Peyer's patch (tissue), 4 donors: ENCODE data around the gene DPEP3.

Experiments
- CTCF ChIP-seq, 6 experiments: fragments of 450-650 bp in 4 of 6; fragments of 200-600 bp in 2 of 6; sonication (generic) in 1 of 6; IDR thresholded peaks; one replicate each; pipeline ENCODE4 v1.5.1; 2017 to 2019; ENCODE audit warnings: antibody characterized with exemption in 6 of 6, mild to moderate bottlenecking in 3 of 6, moderate library complexity in 1 of 6
- POLR2A ChIP-seq, 2 donors: fragments of 450-650 bp; IDR thresholded peaks; one replicate each; pipeline ENCODE4 v1.5.1; 2017; ENCODE audit warnings: antibody characterized with exemption in 2 of 2, mild to moderate bottlenecking in 2 of 2, moderate library complexity in 2 of 2

- TF ChIP-seq CTCF (IDR thresholded peaks at IDR 0.05) (peak; percentile 96 to 99 (median 98)), POLR2A (IDR thresholded peaks at IDR 0.05) (peak in 1 of 2 donors; percentile 42)
These were observed 13.1 kb upstream of the DPEP3 start for GRCh38 chr16:67993207-67994039.
